RCC 7860 (cell line): Measurements from ENCODE around the gene RAB32.

Experiments
- DNase-seq: peaks from one replicate; pipeline ENCODE4 v3.0.0-alpha.2; 2015; ENCODE audit warnings: low spot score
- FAIRE-seq: peaks from 2 replicates; lab custom pipeline; 2012; peaks lifted over from hg19 to GRCh38; lab: Jason Lieb, UNC

RAB32 gene

GRCh38 chr6:146581968-146582367 lies 38.3 kb downstream of the RAB32 start:
- no peak for FAIRE-seq

GRCh38 chr6:146582857-146583256 lies 39.2 kb downstream of the RAB32 start:
- FAIRE-seq, result no peak
- DNase-seq, result no peak

More at GRCh38 chr6:146581968-146582367, 38.3 kb downstream of the RAB32 start:
- no peak for DNase-seq

DNA sequence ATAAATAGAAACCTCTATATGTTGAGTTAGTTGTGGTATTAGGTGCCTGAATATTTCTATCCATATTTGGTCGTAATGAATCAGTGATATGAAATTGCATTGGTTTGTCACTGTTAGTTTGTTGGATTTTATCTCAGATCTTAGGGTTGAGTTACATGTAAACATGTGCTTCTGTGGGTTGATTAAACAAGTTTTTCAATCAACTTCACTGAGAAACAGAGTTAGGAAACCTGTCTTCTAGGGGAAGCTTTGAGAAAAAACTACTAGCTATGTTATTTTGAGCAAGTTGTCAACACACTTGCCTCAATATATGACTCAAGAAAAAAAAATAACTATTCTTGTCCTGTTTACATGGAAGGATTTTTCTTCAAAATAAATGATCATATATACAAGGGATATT lies 40.3 kb downstream of the RAB32 start:
- FAIRE-seq, result no peak
- no peak for DNase-seq

GRCh38 chr6:146587459-146587858 lies 43.8 kb downstream of the RAB32 start:
- no peak for FAIRE-seq
- DNase-seq, result no peak

- FAIRE-seq (no peak), DNase-seq (no peak)
Observed at GRCh38 chr6:146590492-146590891, 46.9 kb downstream of the RAB32 start.

GRCh38 chr6:146592451-146592850 lies 48.8 kb downstream of the RAB32 start:
- DNase-seq (no peak), FAIRE-seq (no peak)

GRCh38 chr6:146593986-146594385 lies 50.4 kb downstream of the RAB32 start:
- DNase-seq (no peak), FAIRE-seq (no peak)

- DNase-seq (no peak), FAIRE-seq (no peak)
Observed at GRCh38 chr6:146594495-146594894, 50.9 kb downstream of the RAB32 start.

DNA sequence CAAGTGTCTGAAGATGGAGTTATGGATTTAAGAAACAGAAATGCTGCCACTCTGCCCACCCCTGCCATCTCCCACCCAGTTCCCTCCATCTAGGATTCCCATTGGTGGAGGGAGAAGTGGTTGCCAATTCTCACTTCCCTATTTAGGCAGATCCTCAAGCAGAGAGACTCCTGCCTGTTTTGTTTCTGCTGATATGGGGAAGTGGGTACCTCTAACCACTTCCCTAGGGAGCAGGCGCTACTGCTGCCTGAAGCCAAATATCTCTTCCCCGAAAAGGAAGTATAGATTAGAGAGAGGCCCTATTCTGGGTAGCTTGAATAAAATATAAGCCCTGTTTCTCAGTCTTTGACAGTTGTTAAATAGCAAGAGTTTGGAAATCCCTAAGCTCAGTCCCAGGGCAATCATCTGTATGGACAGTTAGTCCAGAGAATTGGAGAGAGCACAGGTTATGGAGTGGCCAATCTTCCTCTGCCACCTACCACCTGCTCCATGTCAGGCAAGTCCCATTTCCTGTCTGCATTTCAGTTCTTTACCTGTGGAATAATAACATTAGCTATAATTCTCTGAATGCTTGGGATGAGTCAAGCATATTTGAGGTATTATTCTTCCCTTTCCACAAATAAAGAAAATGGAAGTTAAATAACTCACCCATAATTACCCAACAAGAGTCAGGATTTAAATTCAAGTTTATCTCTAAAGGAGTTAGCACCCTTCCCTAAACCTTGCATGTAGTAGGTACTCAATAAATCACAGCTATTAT lies 52.5 kb downstream of the RAB32 start:
- no peak for DNase-seq
- FAIRE-seq, result no peak

DNA sequence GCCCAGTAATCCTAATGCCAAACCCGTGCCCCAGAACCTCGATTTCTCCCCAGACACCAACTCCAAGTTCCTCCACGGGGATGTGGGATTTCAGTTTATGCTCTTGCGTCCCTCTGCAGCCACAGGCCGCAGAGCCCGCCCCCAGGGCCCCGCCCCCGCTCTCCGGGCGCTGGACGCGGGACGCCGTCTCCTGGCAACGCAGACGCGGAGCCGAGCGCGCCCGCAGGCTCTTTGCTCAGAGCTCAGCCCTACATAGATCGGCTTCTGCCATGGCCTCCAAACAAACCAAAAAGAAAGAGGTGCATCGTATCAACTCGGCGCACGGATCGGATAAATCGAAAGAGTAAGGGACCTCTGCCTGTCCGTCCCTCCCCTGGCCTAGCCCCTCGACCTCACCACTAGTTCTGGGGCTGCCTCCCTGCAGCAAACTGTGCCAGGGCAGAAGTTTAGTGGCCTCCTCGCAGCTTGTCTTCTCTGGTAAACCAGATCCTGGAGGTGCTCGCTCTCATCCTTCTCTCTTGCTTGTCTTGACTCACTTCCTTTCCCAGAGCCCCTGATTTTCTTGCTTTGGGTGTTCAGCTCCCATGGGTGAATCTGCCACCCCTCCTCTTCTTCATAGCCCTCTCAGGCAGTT lies 55.3 kb downstream of the RAB32 start, which contains the start of gene ADGB:
ADGB (plus strand) TSS at position 201 of the 634 bp plus-strand sequence; CDS start at position 270, 69 bp downstream.
- DNase-seq, result no peak
- FAIRE-seq, result no peak

GRCh38 chr6:146601352-146601751 lies 57.7 kb downstream of the RAB32 start:
- FAIRE-seq (no peak), DNase-seq (no peak)

GRCh38 chr6:146602526-146602925 lies 58.9 kb downstream of the RAB32 start:
- no peak for FAIRE-seq

More at GRCh38 chr6:146602526-146602925, 58.9 kb downstream of the RAB32 start:
- no peak for DNase-seq
